ENCODE data around the gene OR1K1. TPM values are rescaled to one million over a fixed set of nuclear protein-coding genes. Genes with fewer than 3 reads are reported as not detected.

OR1K1 gene
- total RNA-seq, 1 donor from 2014 or later: not detected

DNA sequence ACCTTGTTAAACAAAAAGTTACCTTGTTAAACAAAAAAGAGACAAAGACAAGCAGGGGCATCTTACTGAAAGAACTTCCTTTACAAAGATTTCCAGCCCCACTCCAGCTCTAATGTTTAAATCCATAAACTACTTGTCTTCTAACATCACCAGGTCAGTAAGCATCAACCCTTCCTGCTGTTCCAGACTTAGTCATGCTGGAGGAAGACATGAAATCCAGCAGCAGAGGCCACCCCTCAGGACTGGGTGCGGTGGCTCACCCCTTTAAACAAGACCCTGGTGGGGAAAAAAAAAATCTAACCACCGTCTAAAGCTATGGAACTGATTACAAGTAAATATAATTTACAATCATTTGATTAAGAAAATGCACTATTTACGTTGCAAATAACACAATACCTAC lies 19.4 kb downstream of the OR1K1 start:
- no peaks in the 10 kb centered on the region for H3K27me3 ChIP-seq
- H3K9me3 ChIP-seq: no peaks in the 10 kb centered on the region
- TF ChIP-seq POLR2A (IDR thresholded peaks at IDR 0.05): no peak
- TF ChIP-seq, protein P1, sequence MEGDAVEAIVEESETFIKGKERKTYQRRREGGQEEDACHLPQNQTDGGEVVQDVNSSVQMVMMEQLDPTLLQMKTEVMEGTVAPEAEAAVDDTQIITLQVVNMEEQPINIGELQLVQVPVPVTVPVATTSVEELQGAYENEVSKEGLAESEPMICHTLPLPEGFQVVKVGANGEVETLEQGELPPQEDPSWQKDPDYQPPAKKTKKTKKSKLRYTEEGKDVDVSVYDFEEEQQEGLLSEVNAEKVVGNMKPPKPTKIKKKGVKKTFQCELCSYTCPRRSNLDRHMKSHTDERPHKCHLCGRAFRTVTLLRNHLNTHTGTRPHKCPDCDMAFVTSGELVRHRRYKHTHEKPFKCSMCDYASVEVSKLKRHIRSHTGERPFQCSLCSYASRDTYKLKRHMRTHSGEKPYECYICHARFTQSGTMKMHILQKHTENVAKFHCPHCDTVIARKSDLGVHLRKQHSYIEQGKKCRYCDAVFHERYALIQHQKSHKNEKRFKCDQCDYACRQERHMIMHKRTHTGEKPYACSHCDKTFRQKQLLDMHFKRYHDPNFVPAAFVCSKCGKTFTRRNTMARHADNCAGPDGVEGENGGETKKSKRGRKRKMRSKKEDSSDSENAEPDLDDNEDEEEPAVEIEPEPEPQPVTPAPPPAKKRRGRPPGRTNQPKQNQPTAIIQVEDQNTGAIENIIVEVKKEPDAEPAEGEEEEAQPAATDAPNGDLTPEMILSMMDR (IDR thresholded peaks at IDR 0.05): no peak
- no peak for TF ChIP-seq POLR2AphosphoS5 (IDR thresholded peaks at IDR 0.05; ENCODE audit: insufficient read depth in 1 of 2, low read depth in 1 of 2)
- no peaks in the 10 kb centered on the region for H3K4me1 ChIP-seq
- intact Hi-C loops (cut with DNase I): no loop called here
- peaks cover 0 to 27% of the 10 kb centered on the region in 2 donors for H3K36me3 ChIP-seq
- no peak overlapping the region for H3K27ac ChIP-seq
- peak in 1 of 2 donors; percentile 55 for DNase-seq (ENCODE audit: extremely low spot score in 2 of 2)
- H3K4me3 ChIP-seq: no peak overlapping the region

DNA sequence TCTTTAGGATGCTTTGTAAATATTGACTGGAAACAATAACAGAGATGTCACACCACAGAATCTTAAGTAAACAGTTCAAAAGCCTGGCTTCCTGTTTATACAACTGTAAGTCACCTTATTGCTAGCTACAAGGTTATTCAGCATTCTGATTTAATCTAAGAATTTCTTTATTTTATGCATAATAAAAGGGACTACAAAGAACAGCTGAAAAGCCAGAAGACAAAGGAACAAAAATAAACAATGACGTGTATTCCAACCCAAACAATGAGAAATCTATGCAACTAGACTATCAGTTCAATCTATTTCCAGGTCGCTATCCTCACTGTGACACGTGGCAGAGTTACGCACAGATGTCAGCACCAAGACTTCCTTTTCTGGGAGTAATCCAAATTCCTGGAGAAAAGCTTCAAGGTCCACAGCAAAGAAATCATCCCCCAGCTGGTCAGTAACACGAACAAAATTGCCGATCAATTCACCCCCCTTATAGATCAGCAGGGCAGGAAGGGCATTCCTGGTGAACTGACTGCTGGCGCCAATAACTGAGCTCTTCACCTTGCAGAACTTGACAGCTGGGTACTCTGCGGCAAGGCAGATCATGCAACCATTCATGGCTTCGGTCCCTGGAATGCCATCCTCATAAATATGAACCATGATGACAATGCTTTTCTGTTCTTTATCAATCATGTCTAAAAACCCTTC lies 20.0 kb downstream of the OR1K1 start:
- no peak for TF ChIP-seq POLR2A (IDR thresholded peaks at IDR 0.05)
- TF ChIP-seq, protein P1 (IDR thresholded peaks at IDR 0.05): no peak
- TF ChIP-seq POLR2AphosphoS5 (IDR thresholded peaks at IDR 0.05; ENCODE audit: insufficient read depth in 1 of 2, low read depth in 1 of 2): no peak
- Histone ChIP-seq H3K27ac (peak overlapping the region; percentile 10), H3K4me3 (no peak overlapping the region), H3K9me3 (no peaks in the 10 kb centered on the region), H3K36me3 (peaks cover 0 to 27% of the 10 kb centered on the region in 2 donors), H3K4me1 (peaks cover 2% of the 10 kb centered on the region), H3K27me3 (no peaks in the 10 kb centered on the region)
- DNase-seq (ENCODE audit: extremely low spot score in 2 of 2): peak in 1 of 2 donors; percentile 87
- intact Hi-C loops (cut with DNase I): no loop called here

- H3K4me3 ChIP-seq: no peak overlapping the region
- no peaks in the 10 kb centered on the region for H3K9me3 ChIP-seq
- intact Hi-C loops (cut with DNase I): no loop called here
- no peak for DNase-seq (ENCODE audit: extremely low spot score in 2 of 2)
- H3K36me3 ChIP-seq: peaks cover 3 to 27% of the 10 kb centered on the region in 2 donors
- no peaks in the 10 kb centered on the region for H3K27me3 ChIP-seq
- H3K27ac ChIP-seq: peak overlapping the region; percentile 10
- H3K4me1 ChIP-seq: peaks cover 7% of the 10 kb centered on the region
- no peak for TF ChIP-seq POLR2A (IDR thresholded peaks at IDR 0.05)
- no peak for TF ChIP-seq POLR2AphosphoS5 (IDR thresholded peaks at IDR 0.05; ENCODE audit: insufficient read depth in 1 of 2, low read depth in 1 of 2)
Observed at GRCh38 chr9:122820490-122820845, 20.5 kb downstream of the OR1K1 start.

- no peaks in the 10 kb centered on the region for H3K27me3 ChIP-seq
- peaks cover 17% of the 10 kb centered on the region for H3K4me1 ChIP-seq
- DNase-seq (ENCODE audit: extremely low spot score in 2 of 2): peak in 1 of 2 donors; percentile 95
- H3K9me3 ChIP-seq: no peaks in the 10 kb centered on the region
- TF ChIP-seq POLR2AphosphoS5 (IDR thresholded peaks at IDR 0.05; ENCODE audit: insufficient read depth in 1 of 2, low read depth in 1 of 2): peak in 1 of 2 donors; percentile 19
- no peak for TF ChIP-seq POLR2A (IDR thresholded peaks at IDR 0.05)
- intact Hi-C loops (cut with DNase I): no loop called here
- H3K27ac ChIP-seq: peak overlapping the region; percentile 36
- no peak overlapping the region for H3K4me3 ChIP-seq
- H3K36me3 ChIP-seq: peaks cover 3 to 36% of the 10 kb centered on the region in 2 donors
Observed at GRCh38 chr9:122821278-122821943, 21.5 kb downstream of the OR1K1 start.

- Histone ChIP-seq H3K9me3 (no peaks in the 10 kb centered on the region), H3K36me3 (peaks cover 3 to 37% of the 10 kb centered on the region in 2 donors), H3K4me1 (peaks cover 23% of the 10 kb centered on the region), H3K27ac (peak overlapping the region; percentile 36), H3K4me3 (no peak overlapping the region), H3K27me3 (no peaks in the 10 kb centered on the region)
- TF ChIP-seq, protein P1 (IDR thresholded peaks at IDR 0.05): no peak
- TF ChIP-seq POLR2AphosphoS5 (IDR thresholded peaks at IDR 0.05; ENCODE audit: insufficient read depth in 1 of 2, low read depth in 1 of 2) (no peak), POLR2A (IDR thresholded peaks at IDR 0.05) (no peak)
- intact Hi-C loops (cut with DNase I): no loop called here
- DNase-seq (ENCODE audit: extremely low spot score in 2 of 2): no peak
Observed at GRCh38 chr9:122822056-122822455, 22.1 kb downstream of the OR1K1 start.

- DNase-seq (ENCODE audit: extremely low spot score in 2 of 2): no peak
- H3K9me3 ChIP-seq: no peaks in the 10 kb centered on the region
- TF ChIP-seq, protein P1 (IDR thresholded peaks at IDR 0.05): no peak
- TF ChIP-seq POLR2AphosphoS5 (IDR thresholded peaks at IDR 0.05; ENCODE audit: insufficient read depth in 1 of 2, low read depth in 1 of 2) (no peak), POLR2A (IDR thresholded peaks at IDR 0.05) (no peak)
- peaks cover 32% of the 10 kb centered on the region for H3K4me1 ChIP-seq
- H3K4me3 ChIP-seq: no peak overlapping the region
- no peaks in the 10 kb centered on the region for H3K27me3 ChIP-seq
- intact Hi-C loops (cut with DNase I): no loop called here
- no peak overlapping the region for H3K27ac ChIP-seq
- H3K36me3 ChIP-seq: peaks cover 3 to 31% of the 10 kb centered on the region in 2 donors
Observed at GRCh38 chr9:122822938-122823337, 23.0 kb downstream of the OR1K1 start.

Data from vagina (tissue), 2 donors.